Measurements from ENCODE around the gene UBN2.

UBN2 gene

DNA sequence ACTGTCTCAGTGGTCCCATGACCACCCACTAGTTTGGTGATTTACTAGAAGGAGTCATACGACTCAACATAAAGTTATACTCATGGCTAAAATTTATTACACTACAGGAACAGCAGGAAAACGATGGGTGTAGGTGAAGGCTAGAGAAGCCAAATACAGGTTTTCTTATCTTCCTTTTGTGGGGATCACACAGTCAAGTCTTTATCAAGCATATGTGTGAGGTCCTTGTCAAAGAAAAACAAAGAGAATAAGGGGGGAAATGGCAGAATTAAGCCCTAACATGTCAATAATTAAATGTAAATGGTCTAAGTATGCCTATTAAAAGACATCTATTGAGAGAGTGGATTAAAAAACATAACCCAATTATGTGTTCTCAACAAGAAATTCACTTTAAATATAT, 47.8 kb upstream of the UBN2 start:
- no peak overlapping the region for H3K9ac ChIP-seq (ENCODE audit: low read length)
- no peaks in the 10 kb centered on the region for H4K20me1 ChIP-seq (ENCODE audit: low read depth, low read length)
- no peaks in the 10 kb centered on the region for H3K27me3 ChIP-seq (ENCODE audit: low read length)
- H3F3A ChIP-seq (ENCODE audit: insufficient read depth), result no peaks in the 10 kb centered on the region
- H3K79me2 ChIP-seq (ENCODE audit: insufficient read depth, low read length), result no peaks in the 10 kb centered on the region
- H3K36me3 ChIP-seq (ENCODE audit: low read length), result no peaks in the 10 kb centered on the region
- TF ChIP-seq EZH2phosphoT487 (conservative IDR thresholded peaks at IDR 0.05; ENCODE audit: low read length), result no peak
- TF ChIP-seq, protein P1, sequence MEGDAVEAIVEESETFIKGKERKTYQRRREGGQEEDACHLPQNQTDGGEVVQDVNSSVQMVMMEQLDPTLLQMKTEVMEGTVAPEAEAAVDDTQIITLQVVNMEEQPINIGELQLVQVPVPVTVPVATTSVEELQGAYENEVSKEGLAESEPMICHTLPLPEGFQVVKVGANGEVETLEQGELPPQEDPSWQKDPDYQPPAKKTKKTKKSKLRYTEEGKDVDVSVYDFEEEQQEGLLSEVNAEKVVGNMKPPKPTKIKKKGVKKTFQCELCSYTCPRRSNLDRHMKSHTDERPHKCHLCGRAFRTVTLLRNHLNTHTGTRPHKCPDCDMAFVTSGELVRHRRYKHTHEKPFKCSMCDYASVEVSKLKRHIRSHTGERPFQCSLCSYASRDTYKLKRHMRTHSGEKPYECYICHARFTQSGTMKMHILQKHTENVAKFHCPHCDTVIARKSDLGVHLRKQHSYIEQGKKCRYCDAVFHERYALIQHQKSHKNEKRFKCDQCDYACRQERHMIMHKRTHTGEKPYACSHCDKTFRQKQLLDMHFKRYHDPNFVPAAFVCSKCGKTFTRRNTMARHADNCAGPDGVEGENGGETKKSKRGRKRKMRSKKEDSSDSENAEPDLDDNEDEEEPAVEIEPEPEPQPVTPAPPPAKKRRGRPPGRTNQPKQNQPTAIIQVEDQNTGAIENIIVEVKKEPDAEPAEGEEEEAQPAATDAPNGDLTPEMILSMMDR (IDR thresholded peaks at IDR 0.05; ENCODE audit: insufficient read depth, low read length, poor library complexity, severe bottlenecking), result no peak
- H3K27ac ChIP-seq (ENCODE audit: low read depth, low read length), result no peak overlapping the region
- H3K4me3 ChIP-seq (ENCODE audit: insufficient read depth, low read length, poor library complexity, severe bottlenecking), result no peak overlapping the region
- no peak overlapping the region for H2AFZ ChIP-seq (ENCODE audit: low read depth, low read length, severe bottlenecking)
- no peaks in the 10 kb centered on the region for H3K9me3 ChIP-seq (ENCODE audit: insufficient read depth, low read length)
- H3K9me2 ChIP-seq (replicated peaks; ENCODE audit: insufficient read depth, low read length), result no peaks in the 10 kb centered on the region
- no peak overlapping the region for H3K4me2 ChIP-seq (ENCODE audit: low read depth, low read length, poor library complexity, severe bottlenecking)

GRCh38 chr7:139183878-139184338, 47.1 kb upstream of the UBN2 start:
- Histone ChIP-seq H4K20me1 (ENCODE audit: low read depth, low read length) (no peaks in the 10 kb centered on the region), H3K27me3 (ENCODE audit: low read length) (no peaks in the 10 kb centered on the region), H3K9me2 (replicated peaks; ENCODE audit: insufficient read depth, low read length) (no peaks in the 10 kb centered on the region), H3K4me2 (ENCODE audit: low read depth, low read length, poor library complexity, severe bottlenecking) (no peak overlapping the region), H3K9me3 (ENCODE audit: insufficient read depth, low read length) (no peaks in the 10 kb centered on the region), H2AFZ (ENCODE audit: low read depth, low read length, severe bottlenecking) (no peak overlapping the region), H3K36me3 (ENCODE audit: low read length) (no peaks in the 10 kb centered on the region), H3K27ac (ENCODE audit: low read depth, low read length) (no peak overlapping the region), H3K9ac (ENCODE audit: low read length) (no peak overlapping the region), H3F3A (ENCODE audit: insufficient read depth) (no peaks in the 10 kb centered on the region), H3K79me2 (ENCODE audit: insufficient read depth, low read length) (no peaks in the 10 kb centered on the region), H3K4me3 (ENCODE audit: insufficient read depth, low read length, poor library complexity, severe bottlenecking) (no peak overlapping the region)
- TF ChIP-seq EZH2phosphoT487 (conservative IDR thresholded peaks at IDR 0.05; ENCODE audit: low read length), result no peak
- TF ChIP-seq, protein P1 (IDR thresholded peaks at IDR 0.05; ENCODE audit: insufficient read depth, low read length, poor library complexity, severe bottlenecking), result no peak

DNA sequence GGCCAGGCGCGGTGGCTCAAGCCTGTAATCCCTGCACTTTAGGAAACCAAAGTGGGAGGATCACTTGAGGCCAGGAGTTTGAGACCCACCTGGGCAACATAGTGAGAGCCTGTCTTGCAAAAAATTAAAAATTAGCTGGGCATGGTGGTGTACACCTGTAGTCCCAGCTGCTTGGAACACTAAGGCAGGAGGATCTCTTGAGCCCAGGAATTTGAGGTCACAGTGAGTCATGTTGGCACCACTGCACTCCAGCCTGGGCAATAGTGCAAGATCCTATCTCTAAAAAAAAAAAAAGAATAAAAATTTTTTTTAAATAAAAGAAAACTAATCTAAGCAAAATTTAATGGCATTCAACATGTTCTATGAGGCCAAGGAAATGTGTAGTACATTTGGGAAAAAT, 44.9 kb upstream of the UBN2 start:
- H3F3A ChIP-seq (ENCODE audit: insufficient read depth), result no peaks in the 10 kb centered on the region
- no peak overlapping the region for H2AFZ ChIP-seq (ENCODE audit: low read depth, low read length, severe bottlenecking)
- H3K9ac ChIP-seq (ENCODE audit: low read length), result no peak overlapping the region
- no peaks in the 10 kb centered on the region for H3K27me3 ChIP-seq (ENCODE audit: low read length)
- no peaks in the 10 kb centered on the region for H3K36me3 ChIP-seq (ENCODE audit: low read length)
- no peaks in the 10 kb centered on the region for H3K9me3 ChIP-seq (ENCODE audit: insufficient read depth, low read length)
- H3K79me2 ChIP-seq (ENCODE audit: insufficient read depth, low read length), result no peaks in the 10 kb centered on the region
- no peak for TF ChIP-seq EZH2phosphoT487 (conservative IDR thresholded peaks at IDR 0.05; ENCODE audit: low read length)
- TF ChIP-seq, protein P1 (IDR thresholded peaks at IDR 0.05; ENCODE audit: insufficient read depth, low read length, poor library complexity, severe bottlenecking), result no peak
- H3K4me2 ChIP-seq (ENCODE audit: low read depth, low read length, poor library complexity, severe bottlenecking), result no peak overlapping the region
- no peaks in the 10 kb centered on the region for H4K20me1 ChIP-seq (ENCODE audit: low read depth, low read length)
- no peak overlapping the region for H3K4me3 ChIP-seq (ENCODE audit: insufficient read depth, low read length, poor library complexity, severe bottlenecking)
- H3K9me2 ChIP-seq (replicated peaks; ENCODE audit: insufficient read depth, low read length), result no peaks in the 10 kb centered on the region
- H3K27ac ChIP-seq (ENCODE audit: low read depth, low read length), result no peak overlapping the region

All from SU-DHL-6 (cell line).